GM18499 (cell line): ENCODE data around the gene C1R.

Experiments used
- ATAC-seq: cut with Tn5 transposase; IDR thresholded peaks from one replicate; pipeline ENCODE4 v1.9.1; 2021; ENCODE audit warnings: moderate number of reproducible peaks; ENCODE audit not compliant: insufficient read depth, unreplicated experiment

C1R gene

GRCh38 chr12:7092229-7092985, at the start of gene C1R:
C1R (minus strand) TSS chr12:7092445; CDS start chr12:7092388, 57 bp downstream.
- ATAC-seq, result no peak

- no peak for ATAC-seq
Measured at GRCh38 chr12:7141351-7142005, 49.2 kb upstream of the C1R start.

GRCh38 chr12:7139200-7139599, 47.0 kb upstream of the C1R start:
- ATAC-seq, result no peak

GRCh38 chr12:7137908-7138307, 45.7 kb upstream of the C1R start:
- no peak for ATAC-seq

- ATAC-seq, result no peak
Measured at GRCh38 chr12:7136676-7137075, 44.4 kb upstream of the C1R start.

GRCh38 chr12:7136071-7136470, 43.8 kb upstream of the C1R start:
- no peak for ATAC-seq

GRCh38 chr12:7134396-7135166, 42.3 kb upstream of the C1R start:
- ATAC-seq, result no peak

GRCh38 chr12:7131502-7131866, 39.2 kb upstream of the C1R start:
- no peak for ATAC-seq

GRCh38 chr12:7130701-7131501, 38.7 kb upstream of the C1R start:
- ATAC-seq, result no peak

- no peak for ATAC-seq
Measured at GRCh38 chr12:7129872-7130691, 37.8 kb upstream of the C1R start, which contains the start of gene CLSTN3. CLSTN3 (plus strand) TSS chr12:7130371; CDS start chr12:7130649, 278 bp downstream.

- no peak for ATAC-seq
Measured at GRCh38 chr12:7129287-7129871, 37.1 kb upstream of the C1R start.

GRCh38 chr12:7128681-7129286, 36.5 kb upstream of the C1R start, which contains the start of gene RBP5:
RBP5 (minus strand) TSS chr12:7128889; CDS start chr12:7128775, 114 bp downstream.
- ATAC-seq, result no peak

- ATAC-seq, result no peak
Measured at GRCh38 chr12:7127916-7128626, 35.8 kb upstream of the C1R start.

GRCh38 chr12:7125632-7126227, 33.5 kb upstream of the C1R start:
- ATAC-seq, result no peak

GRCh38 chr12:7123806-7124522, 31.7 kb upstream of the C1R start:
- ATAC-seq, result no peak

- no peak for ATAC-seq
Measured at GRCh38 chr12:7122811-7123769, 30.8 kb upstream of the C1R start.
